ENCODE data around the gene PRRG3.

PRRG3 gene

GRCh38 chrX:151694661-151695582, at the start of gene PRRG3:
Gene PRRG3 (plus strand): TSS chrX:151695458. CDS start chrX:151698815, 3,357 bp downstream.
- no peak for TF ChIP-seq GATA3 (IDR thresholded peaks at IDR 0.05; ENCODE audit: low read depth, low read length)
- TF ChIP-seq GATA2 (IDR thresholded peaks at IDR 0.05; ENCODE audit: low read depth, low read length) = no peak

DNA sequence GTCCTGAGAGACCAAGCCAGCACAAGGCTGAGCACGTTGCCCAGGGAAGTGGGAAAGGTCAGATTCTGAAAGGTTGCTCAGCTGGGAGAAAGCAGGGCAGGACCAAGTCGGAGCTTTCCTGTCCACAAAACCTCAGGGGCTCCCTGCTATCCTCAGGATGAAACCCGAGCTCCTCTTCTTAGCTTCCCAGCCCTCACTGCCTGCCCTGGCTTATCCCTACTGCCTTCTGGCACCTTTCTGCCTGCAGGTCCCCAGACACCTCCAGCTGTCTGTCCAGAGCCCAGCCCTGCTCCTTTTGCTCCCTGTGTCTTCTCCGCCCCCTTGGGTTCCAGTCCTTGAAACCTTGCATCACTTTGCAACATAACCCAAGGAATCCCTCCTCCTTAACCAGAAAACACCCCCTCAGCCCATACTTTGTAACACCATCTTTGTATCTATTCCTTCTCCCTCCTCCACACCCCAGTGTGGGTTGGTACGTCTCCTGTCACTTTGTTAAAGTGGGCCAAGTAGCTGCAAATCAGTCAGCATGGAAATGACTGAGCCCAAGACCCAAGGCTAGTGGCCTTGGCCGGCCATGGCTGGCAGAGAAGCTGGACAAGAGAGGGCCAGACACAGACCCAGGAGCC, 20.0 kb upstream of the PRRG3 start:
- TF ChIP-seq GATA2 (IDR thresholded peaks at IDR 0.05; ENCODE audit: low read depth, low read length) (no peak), GATA3 (IDR thresholded peaks at IDR 0.05; ENCODE audit: low read depth, low read length) (no peak)

GRCh38 chrX:151676196-151676595, 19.1 kb upstream of the PRRG3 start:
- TF ChIP-seq GATA3 (IDR thresholded peaks at IDR 0.05; ENCODE audit: low read depth, low read length) (no peak), GATA2 (IDR thresholded peaks at IDR 0.05; ENCODE audit: low read depth, low read length) (no peak)

DNA sequence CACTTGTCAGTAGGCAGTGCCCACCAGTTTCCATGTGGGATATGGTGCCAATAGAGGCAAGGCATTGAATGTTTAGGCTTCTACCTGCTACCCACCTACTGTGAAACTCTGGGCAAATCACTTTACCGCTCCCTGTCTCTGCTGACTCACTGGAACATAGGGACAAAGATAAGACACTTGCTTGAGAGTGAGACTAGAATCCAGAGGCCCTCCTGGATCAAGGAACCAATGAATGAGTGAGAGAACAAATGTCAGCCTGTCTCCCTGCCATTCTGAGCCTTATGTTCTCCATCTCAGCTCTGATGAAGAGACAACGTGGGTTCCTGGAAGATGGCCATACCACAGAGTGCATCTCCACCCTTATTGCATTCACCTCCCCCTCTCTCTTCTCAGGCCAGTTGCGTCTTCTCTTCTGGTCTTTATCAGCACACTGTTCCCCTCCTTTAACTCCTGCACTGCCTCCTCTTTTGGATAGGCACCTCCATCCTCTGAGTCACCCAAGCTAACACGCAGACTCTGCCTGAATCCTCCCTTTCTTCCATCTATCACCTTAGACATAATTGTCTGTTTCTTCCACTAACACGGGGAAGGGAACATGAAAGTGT, 15.4 kb upstream of the PRRG3 start:
- TF ChIP-seq GATA3 (IDR thresholded peaks at IDR 0.05; ENCODE audit: low read depth, low read length) (no peak), GATA2 (IDR thresholded peaks at IDR 0.05; ENCODE audit: low read depth, low read length) (no peak)

- TF ChIP-seq GATA2 (IDR thresholded peaks at IDR 0.05; ENCODE audit: low read depth, low read length) = no peak
- no peak for TF ChIP-seq GATA3 (IDR thresholded peaks at IDR 0.05; ENCODE audit: low read depth, low read length)
Measured at GRCh38 chrX:151680805-151681204, 14.5 kb upstream of the PRRG3 start.

DNA sequence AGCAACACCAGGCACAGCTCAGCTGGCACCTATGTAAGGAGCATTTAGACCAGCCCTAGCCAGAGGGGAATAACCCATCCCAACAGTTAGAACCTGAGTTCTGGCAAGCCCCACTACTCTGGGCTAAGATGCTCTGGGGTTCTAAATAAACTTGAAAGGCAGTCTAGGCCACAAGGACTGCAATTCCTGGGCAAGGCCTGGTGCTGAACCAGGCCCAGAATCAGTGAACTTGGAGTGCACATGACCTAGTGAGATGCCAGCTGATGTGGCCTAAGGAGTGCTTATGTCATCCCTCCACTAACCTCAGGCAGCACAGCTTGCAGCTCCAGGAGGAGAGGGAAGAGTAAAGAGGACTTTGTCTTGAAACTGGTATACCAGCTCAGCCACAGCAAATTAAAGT, 7.6 kb upstream of the PRRG3 start:
- TF ChIP-seq GATA3 (IDR thresholded peaks at IDR 0.05; ENCODE audit: low read depth, low read length) (no peak), GATA2 (IDR thresholded peaks at IDR 0.05; ENCODE audit: low read depth, low read length) (no peak)

DNA sequence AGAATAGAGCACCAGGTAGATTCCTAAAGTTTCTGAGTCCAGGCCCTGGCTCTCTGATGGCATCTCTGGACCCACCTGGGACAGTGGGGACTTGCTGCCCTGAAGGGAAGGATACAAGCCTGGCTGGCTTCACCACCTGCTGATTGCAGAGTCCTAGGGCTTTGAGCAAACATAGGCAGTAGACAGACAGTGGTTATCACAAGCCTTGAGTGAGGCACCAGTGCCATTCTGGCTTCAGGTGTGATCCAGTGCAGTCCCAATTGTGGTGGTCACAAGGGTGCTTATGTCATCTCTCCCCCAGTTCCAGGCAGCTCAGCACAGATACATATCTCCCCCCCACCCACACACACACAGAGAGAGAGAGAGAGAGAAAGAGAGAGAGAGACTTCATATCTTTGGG, 6.6 kb upstream of the PRRG3 start:
- TF ChIP-seq GATA3 (IDR thresholded peaks at IDR 0.05; ENCODE audit: low read depth, low read length) (no peak), GATA2 (IDR thresholded peaks at IDR 0.05; ENCODE audit: low read depth, low read length) (no peak)

DNA sequence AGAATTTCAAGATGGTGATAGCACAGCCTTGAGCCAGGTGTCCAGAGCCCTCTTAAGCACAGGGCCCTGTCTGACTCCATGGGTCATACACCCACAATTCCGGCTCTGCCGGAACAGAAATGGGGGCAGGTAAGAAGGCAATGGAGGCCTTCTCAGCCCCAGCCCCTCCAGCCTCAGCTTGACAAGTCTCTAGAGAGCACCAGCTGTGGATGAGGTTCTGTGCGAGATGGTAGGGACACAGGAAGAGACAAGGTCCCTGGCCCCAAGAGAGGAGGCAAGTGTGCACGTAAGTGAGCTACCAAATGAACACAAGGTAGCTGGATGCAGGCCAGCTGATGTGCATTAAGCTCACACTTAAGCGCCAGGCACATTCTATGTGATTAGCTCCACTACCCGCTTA, 2.4 kb upstream of the PRRG3 start:
- no peak for TF ChIP-seq GATA3 (IDR thresholded peaks at IDR 0.05; ENCODE audit: low read depth, low read length)

- TF ChIP-seq GATA2 (IDR thresholded peaks at IDR 0.05; ENCODE audit: low read depth, low read length) (no peak), GATA3 (IDR thresholded peaks at IDR 0.05; ENCODE audit: low read depth, low read length) (no peak)
Measured at GRCh38 chrX:151694121-151694520, 1.1 kb upstream of the PRRG3 start.

DNA sequence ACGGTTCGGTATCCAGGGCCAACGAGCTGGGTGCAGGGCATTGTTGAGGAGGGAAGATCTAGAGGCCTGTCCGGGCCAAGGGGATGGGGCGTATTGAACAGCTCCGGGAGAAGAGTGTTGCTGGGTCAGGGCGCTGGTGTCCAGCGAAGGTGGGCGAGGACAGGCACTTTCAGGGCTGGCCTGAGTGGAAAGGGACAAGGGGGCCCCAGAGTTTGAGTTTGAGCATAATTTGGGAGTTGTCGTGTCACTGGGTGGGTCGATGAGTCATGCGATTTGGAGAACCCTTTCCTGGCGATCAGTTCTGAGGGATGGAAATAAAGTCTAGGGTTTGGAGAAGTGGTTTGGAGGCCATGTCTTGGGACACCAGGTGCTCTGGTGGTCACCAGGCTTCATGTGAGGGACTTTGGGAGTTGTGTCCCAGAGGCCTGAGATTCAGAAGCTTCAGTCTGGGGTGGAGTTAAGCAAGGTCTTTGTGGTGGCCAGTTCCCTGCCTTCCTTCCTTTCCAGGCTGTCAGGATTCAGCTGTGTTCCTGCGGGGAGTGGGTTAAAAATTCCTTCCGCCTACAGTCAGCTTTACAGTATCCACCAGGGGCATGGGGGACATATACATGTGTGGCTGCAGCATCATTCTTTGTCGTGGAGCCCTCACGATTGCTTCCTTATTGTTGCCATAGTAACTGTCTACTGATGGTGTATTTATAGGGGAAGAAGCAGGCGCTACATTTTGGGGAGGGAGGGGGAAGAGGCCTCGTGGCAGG, 504 bp downstream of the PRRG3 start:
- TF ChIP-seq GATA3 (IDR thresholded peaks at IDR 0.05; ENCODE audit: low read depth, low read length) (no peak), GATA2 (IDR thresholded peaks at IDR 0.05; ENCODE audit: low read depth, low read length) (no peak)

DNA sequence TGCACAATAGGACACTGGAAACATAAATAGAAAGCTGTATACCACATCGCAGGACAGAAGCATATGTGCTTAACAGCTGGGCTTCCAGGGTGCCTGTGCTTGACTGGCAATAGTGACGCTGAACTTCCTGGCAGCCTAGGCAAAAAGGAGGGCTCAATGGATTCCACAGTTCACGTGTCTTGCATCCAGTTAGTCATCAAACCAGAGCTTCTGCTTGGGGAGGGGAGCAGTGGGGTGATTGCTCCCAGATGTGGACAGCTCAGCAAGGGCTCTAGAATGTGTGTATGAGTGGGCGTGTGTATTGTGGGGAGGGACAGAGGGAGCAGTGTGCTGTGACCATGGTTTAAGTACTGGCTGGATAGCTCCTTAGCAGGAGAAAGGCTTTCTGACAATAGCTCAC, 2.3 kb downstream of the PRRG3 start:
- no peak for TF ChIP-seq GATA3 (IDR thresholded peaks at IDR 0.05; ENCODE audit: low read depth, low read length)
- TF ChIP-seq GATA2 (IDR thresholded peaks at IDR 0.05; ENCODE audit: low read depth, low read length) = no peak

DNA sequence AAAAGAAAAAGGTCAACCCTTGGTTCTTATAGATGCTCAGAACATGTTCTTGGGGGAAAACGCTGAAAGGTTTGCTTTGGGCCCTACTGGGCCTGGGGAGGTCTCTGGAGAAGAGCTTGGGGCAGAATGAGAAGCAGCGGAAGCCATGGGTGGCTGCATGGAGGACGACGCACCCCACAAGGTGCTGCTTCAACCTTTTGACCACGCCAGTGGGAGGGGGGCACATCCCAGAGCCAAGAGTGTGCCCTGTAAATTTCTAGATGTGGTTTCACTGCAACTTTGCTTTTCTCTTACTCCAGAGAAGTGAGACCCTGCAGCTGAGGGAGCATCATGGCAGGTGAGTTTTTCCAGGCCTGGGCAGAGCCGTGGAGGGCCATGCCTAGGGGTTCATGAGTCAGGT, 3.2 kb downstream of the PRRG3 start:
- TF ChIP-seq GATA2 (IDR thresholded peaks at IDR 0.05; ENCODE audit: low read depth, low read length) = no peak
- no peak for TF ChIP-seq GATA3 (IDR thresholded peaks at IDR 0.05; ENCODE audit: low read depth, low read length)

DNA sequence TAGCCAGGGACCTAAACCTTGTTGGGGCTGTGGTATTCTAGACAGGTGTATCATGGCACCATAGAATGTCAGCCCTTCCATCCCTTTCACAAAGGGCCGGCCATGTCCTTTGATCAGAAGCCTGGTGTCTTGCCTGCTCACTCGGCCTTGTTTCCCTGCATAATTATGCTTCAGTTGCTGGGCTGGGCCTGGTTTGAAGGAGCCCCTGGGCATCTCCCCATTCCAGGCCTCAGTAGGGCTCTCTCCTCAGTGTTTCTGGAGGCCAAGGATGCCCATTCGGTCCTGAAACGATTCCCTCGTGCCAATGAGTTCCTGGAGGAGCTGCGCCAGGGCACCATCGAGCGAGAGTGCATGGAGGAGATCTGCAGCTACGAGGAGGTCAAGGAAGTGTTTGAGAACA, 4.5 kb downstream of the PRRG3 start:
- TF ChIP-seq GATA2 (IDR thresholded peaks at IDR 0.05; ENCODE audit: low read depth, low read length) = no peak
- TF ChIP-seq GATA3 (IDR thresholded peaks at IDR 0.05; ENCODE audit: low read depth, low read length) = no peak

DNA sequence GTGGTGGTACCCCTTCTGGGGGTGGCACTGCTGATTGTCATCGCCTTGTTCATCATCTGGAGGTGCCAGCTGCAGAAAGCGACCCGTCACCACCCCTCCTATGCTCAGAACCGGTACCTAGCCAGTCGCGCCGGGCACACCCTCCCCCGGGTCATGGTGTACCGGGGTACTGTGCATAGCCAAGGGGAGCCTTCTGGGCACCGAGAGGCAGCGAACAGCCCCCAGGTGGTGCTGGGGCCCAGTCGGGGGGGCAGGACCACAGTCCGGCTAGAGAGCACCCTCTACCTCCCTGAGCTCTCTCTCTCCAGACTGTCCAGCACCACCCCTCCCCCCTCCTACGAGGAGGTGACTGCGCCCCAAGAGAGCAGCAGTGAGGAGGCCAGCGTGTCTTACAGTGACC, 5.3 kb downstream of the PRRG3 start:
- TF ChIP-seq GATA3 (IDR thresholded peaks at IDR 0.05; ENCODE audit: low read depth, low read length) (no peak), GATA2 (IDR thresholded peaks at IDR 0.05; ENCODE audit: low read depth, low read length) (no peak)

Data from SH-SY5Y (cell line).